ENCODE results near the gene WNT7A.

DNA sequence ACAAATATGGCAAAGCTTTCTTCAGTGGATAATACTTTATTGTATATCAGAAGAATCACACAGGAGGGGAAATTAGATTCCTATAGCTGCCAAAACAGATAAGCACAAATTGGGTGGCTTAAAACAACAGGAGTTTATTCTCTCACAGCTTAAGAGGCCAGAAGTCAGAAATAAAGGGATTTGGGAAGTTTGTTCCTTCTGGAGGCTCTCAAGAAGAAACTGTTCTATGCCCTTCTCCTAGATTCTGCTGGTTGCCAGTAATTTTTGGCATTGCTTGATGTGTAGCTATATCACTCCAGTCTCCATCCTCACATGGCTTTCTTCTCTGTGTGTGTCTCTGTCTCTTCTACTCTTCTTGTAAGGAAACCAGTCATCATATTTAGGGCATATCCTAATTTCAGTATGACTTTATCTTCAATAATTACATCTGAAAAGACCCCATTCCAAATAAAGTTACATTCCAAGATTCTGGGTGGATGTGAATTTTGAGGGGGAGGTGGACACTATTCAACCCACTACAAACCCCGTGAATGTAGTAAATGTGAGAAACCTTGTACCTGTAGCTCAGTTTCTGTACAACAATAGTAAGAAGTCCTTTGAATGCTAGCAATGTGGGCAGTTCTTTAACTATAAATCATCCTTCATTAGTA, 22.2 kb upstream of the WNT7A start:
- TF ChIP-seq, protein P1, sequence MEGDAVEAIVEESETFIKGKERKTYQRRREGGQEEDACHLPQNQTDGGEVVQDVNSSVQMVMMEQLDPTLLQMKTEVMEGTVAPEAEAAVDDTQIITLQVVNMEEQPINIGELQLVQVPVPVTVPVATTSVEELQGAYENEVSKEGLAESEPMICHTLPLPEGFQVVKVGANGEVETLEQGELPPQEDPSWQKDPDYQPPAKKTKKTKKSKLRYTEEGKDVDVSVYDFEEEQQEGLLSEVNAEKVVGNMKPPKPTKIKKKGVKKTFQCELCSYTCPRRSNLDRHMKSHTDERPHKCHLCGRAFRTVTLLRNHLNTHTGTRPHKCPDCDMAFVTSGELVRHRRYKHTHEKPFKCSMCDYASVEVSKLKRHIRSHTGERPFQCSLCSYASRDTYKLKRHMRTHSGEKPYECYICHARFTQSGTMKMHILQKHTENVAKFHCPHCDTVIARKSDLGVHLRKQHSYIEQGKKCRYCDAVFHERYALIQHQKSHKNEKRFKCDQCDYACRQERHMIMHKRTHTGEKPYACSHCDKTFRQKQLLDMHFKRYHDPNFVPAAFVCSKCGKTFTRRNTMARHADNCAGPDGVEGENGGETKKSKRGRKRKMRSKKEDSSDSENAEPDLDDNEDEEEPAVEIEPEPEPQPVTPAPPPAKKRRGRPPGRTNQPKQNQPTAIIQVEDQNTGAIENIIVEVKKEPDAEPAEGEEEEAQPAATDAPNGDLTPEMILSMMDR (IDR thresholded peaks at IDR 0.05), result no peak
- no peak for TF ChIP-seq EZH2 (IDR thresholded peaks at IDR 0.05; ENCODE audit: borderline replicate concordance, insufficient read depth, low read depth, low read length, poor library complexity, severe bottlenecking)

Measured in B cell (primary cell).